Measurements from ENCODE around the gene RCAN2.

The RCAN2 gene

DNA sequence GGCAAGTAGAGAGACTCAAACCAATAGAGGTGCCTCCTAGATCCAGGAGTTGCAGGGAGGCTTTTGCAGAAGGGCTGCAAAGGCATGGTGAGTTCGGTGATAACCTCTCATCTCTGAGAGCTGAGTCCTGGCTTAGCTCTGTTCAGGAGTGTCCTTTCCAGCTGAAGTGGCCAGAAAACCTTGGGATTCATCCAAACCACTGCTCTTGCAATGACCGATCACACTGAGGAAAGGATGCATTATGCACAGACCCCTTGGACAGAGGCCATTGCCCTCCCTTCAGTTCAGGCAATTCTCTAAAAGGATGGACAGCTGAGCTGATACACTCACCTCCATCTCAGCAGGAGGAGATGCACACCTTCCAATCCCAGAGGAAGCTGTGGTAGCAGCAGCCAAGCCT, 161.7 kb downstream of the RCAN2 start:
- TF ChIP-seq CTCF (IDR thresholded peaks at IDR 0.05; ENCODE audit: insufficient read depth, low read length): no peak
- TF ChIP-seq GABPA (IDR thresholded peaks at IDR 0.05; ENCODE audit: low read depth): no peak
- TF ChIP-seq POLR2AphosphoS5 (IDR thresholded peaks at IDR 0.05; ENCODE audit: low read depth): no peak
- TF ChIP-seq, protein P1, sequence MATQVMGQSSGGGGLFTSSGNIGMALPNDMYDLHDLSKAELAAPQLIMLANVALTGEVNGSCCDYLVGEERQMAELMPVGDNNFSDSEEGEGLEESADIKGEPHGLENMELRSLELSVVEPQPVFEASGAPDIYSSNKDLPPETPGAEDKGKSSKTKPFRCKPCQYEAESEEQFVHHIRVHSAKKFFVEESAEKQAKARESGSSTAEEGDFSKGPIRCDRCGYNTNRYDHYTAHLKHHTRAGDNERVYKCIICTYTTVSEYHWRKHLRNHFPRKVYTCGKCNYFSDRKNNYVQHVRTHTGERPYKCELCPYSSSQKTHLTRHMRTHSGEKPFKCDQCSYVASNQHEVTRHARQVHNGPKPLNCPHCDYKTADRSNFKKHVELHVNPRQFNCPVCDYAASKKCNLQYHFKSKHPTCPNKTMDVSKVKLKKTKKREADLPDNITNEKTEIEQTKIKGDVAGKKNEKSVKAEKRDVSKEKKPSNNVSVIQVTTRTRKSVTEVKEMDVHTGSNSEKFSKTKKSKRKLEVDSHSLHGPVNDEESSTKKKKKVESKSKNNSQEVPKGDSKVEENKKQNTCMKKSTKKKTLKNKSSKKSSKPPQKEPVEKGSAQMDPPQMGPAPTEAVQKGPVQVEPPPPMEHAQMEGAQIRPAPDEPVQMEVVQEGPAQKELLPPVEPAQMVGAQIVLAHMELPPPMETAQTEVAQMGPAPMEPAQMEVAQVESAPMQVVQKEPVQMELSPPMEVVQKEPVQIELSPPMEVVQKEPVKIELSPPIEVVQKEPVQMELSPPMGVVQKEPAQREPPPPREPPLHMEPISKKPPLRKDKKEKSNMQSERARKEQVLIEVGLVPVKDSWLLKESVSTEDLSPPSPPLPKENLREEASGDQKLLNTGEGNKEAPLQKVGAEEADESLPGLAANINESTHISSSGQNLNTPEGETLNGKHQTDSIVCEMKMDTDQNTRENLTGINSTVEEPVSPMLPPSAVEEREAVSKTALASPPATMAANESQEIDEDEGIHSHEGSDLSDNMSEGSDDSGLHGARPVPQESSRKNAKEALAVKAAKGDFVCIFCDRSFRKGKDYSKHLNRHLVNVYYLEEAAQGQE (IDR thresholded peaks at IDR 0.05; ENCODE audit: insufficient replicate concordance, low read depth): no peak
- no peak for TF ChIP-seq SPI1 (IDR thresholded peaks at IDR 0.05; ENCODE audit: borderline replicate concordance, low read depth)
- Histone ChIP-seq H3K27ac (replicated peaks) (no peak overlapping the region), H3K27me3 (ENCODE audit: insufficient read depth, poor library complexity, severe bottlenecking) (no peaks in the 10 kb centered on the region), H3K4me3 (replicated peaks; ENCODE audit: insufficient read depth, low read length) (no peak overlapping the region)
- no peak for DNase-seq (ENCODE audit: low read depth in 1 of 2, low spot score in 1 of 2)

DNA sequence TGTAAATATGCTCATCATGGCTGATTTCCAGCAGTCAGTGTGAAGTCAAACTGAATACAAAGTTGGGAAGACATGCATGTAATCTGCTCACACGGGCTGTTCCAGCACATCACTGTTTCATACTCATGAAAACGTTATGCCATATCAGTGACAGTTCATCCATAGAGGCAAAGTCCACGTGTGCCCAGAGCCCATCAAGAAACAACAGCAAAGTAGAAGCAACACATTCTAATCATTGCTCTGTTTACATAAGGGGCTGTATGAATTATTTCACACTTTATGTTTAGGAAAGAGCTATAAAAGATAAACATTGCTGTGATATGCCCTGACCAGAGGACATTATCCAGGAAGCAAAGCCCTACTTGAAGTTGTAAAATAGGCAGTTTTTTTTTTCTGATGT, 163.5 kb downstream of the RCAN2 start:
- Histone ChIP-seq H3K27ac (replicated peaks) (no peak overlapping the region), H3K4me3 (replicated peaks; ENCODE audit: insufficient read depth, low read length) (no peak overlapping the region), H3K27me3 (ENCODE audit: insufficient read depth, poor library complexity, severe bottlenecking) (no peaks in the 10 kb centered on the region)
- DNase-seq (ENCODE audit: low read depth in 1 of 2, low spot score in 1 of 2): no peak
- TF ChIP-seq CTCF (IDR thresholded peaks at IDR 0.05; ENCODE audit: insufficient read depth, low read length): no peak
- no peak for TF ChIP-seq SPI1 (IDR thresholded peaks at IDR 0.05; ENCODE audit: borderline replicate concordance, low read depth)
- no peak for TF ChIP-seq GABPA (IDR thresholded peaks at IDR 0.05; ENCODE audit: low read depth)
- TF ChIP-seq POLR2AphosphoS5 (IDR thresholded peaks at IDR 0.05; ENCODE audit: low read depth): no peak
- TF ChIP-seq, protein P1 (IDR thresholded peaks at IDR 0.05; ENCODE audit: insufficient replicate concordance, low read depth): no peak

DNA sequence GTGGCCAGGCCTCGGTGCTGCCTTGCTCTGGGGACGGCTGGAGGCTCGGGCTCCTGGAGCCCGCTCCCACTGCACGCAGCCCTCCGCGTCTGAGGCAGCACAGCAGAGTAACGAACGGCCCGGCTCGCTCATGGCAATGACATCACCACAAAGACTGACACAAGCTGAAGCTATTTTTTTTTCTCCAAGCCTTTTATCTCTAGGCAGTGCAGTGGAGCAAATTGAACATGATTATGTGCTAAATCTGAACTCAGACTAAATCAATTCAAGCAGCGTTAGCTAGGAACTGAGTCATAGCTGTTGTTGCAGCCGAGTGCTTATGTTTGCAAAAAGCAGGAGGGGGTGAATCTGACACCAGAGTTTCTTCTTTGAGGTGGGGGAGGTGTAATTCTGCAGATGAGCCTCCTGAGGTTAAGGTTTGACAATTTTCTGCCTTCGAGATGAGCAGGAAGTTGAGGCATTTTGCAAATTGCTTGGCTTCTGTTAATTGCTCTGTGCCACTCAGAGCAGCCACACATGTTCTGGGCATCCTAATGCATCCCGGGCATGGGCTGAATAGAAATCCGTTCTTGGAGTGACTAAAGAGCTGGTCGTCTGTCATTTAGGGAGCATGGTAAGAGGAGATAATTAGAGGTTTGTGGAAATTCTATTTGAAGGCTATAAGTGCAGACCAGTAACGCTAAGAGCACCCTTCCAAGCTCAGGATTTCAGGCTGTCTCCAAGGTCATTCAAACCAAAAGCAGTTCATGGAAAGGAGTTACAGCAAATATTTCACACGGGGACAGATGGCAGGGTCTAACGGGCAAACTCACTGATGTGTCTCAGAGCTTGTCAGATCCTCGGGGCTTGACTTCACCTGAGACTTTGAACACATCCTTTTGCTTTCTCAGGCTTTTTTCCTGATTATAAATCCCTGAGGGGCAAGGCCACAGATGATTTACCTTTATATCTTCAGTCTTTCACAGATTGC, 165.4 kb downstream of the RCAN2 start:
- Histone ChIP-seq H3K27me3 (ENCODE audit: insufficient read depth, poor library complexity, severe bottlenecking) (no peaks in the 10 kb centered on the region), H3K27ac (replicated peaks) (no peak overlapping the region), H3K4me3 (replicated peaks; ENCODE audit: insufficient read depth, low read length) (no peak overlapping the region)
- no peak for DNase-seq (ENCODE audit: low read depth in 1 of 2, low spot score in 1 of 2)
- no peak for TF ChIP-seq GABPA (IDR thresholded peaks at IDR 0.05; ENCODE audit: low read depth)
- no peak for TF ChIP-seq SPI1 (IDR thresholded peaks at IDR 0.05; ENCODE audit: borderline replicate concordance, low read depth)
- no peak for TF ChIP-seq CTCF (IDR thresholded peaks at IDR 0.05; ENCODE audit: insufficient read depth, low read length)
- TF ChIP-seq, protein P1 (IDR thresholded peaks at IDR 0.05; ENCODE audit: insufficient replicate concordance, low read depth): no peak

All from HL-60 (cell line).